ENCODE measurements around the gene CDH2. TPM values are rescaled to one million over a fixed set of nuclear protein-coding genes. Genes with fewer than 3 reads are reported as not detected.

CDH2 gene
- total RNA-seq, 1 experiment from 2014 or later = 106 TPM

DNA sequence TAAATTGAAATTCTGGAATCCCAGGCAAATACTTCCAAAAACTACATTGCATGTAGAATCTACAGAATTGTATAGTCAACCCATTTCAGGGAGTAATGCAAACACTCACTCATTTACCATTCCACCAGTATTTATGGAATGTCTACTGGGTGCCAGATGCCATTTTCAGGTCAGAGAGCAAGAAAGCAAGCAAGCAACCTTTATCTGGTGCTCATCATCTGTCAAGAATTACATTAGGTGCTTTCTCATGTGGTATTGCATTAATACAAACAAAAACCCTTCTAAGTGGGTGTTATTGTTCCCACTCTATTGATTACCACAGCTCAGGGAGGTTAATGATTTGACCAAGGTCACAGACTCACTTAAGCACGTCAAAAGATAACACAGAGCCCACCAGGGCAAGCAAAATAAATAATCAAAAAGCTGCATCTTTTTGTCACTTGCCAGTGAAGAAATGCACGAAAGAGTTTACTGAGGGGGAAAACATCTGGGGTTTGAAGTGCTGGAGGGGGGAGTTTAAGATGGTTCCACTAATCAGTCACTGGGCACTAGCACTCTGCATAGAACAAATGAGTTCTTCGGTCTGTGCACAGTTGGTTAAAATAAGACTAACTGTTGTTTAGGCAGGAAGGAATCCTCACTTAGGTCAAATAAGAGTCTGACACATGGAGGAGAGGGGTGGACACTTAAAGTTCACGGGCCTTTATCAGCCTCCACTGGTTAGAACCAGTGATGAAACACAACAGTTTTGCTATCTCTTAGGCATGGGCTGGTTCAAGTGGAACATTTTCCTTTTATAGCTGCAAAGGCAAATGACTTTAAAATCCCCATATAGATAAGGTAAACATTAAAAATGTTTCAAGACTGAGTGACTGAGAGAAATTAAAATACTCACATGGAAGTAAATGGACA is 208.8 kb downstream of the CDH2 start:
- Histone ChIP-seq H3K27me3 (ENCODE audit: control insufficient read depth, insufficient read depth, low read length) (no peaks in the 10 kb centered on the region), H3K4me3 (ENCODE audit: insufficient read depth, low read depth, low read length) (no peak overlapping the region), H3K36me3 (replicated peaks; ENCODE audit: control insufficient read depth, insufficient read depth, low read length) (no peaks in the 10 kb centered on the region)
- DNase-seq = no peak

DNA sequence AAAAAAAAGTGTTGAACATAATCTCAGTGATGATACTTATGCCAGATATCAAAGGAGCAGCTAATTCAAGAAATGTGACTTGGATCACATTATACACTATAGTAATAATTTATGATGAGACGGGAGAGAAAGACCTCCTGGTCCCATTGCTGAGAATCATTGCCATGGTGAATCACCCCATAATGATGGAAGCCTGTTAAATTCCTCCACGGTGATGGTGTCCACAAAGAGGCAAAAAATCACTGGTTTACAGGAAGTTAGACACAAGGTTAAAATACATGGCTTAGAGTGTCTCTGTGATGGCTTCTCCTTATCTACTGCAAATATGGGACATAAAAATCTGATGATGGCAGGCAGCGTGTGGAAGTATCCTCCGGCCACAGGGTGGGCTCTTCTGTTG is 210.0 kb downstream of the CDH2 start:
- H3K27me3 ChIP-seq (ENCODE audit: control insufficient read depth, insufficient read depth, low read length) = no peaks in the 10 kb centered on the region
- H3K4me3 ChIP-seq (ENCODE audit: insufficient read depth, low read depth, low read length) = no peak overlapping the region
- no peaks in the 10 kb centered on the region for H3K36me3 ChIP-seq (replicated peaks; ENCODE audit: control insufficient read depth, insufficient read depth, low read length)
- no peak for DNase-seq

DNA sequence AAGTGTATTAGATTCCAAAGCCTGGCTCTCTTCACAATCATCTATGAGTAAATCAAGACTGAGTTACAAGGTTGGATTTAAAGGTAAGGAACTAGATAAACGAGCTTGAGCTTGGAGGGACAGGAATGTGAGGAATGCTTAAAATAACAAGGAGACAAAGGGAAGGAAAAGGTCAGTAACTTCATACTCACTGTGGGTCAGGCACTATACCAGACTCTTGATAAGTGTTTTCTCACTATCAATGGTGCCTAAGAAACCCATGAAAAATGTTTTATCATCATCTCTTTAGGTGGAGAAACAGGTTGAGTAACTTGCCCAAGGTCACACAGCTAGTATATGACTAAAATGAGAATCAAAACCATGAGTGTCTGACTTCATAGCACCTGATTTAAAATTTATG is 212.1 kb downstream of the CDH2 start:
- Histone ChIP-seq H3K36me3 (replicated peaks; ENCODE audit: control insufficient read depth, insufficient read depth, low read length) (no peaks in the 10 kb centered on the region), H3K27me3 (ENCODE audit: control insufficient read depth, insufficient read depth, low read length) (no peaks in the 10 kb centered on the region), H3K4me3 (ENCODE audit: insufficient read depth, low read depth, low read length) (no peak overlapping the region)
- peak; percentile 28 for DNase-seq

GRCh38 chr18:27959101-27959500 is 217.8 kb downstream of the CDH2 start:
- DNase-seq = no peak
- Histone ChIP-seq H3K36me3 (replicated peaks; ENCODE audit: control insufficient read depth, insufficient read depth, low read length) (no peaks in the 10 kb centered on the region), H3K27me3 (ENCODE audit: control insufficient read depth, insufficient read depth, low read length) (no peaks in the 10 kb centered on the region), H3K4me3 (ENCODE audit: insufficient read depth, low read depth, low read length) (no peak overlapping the region)

DNA sequence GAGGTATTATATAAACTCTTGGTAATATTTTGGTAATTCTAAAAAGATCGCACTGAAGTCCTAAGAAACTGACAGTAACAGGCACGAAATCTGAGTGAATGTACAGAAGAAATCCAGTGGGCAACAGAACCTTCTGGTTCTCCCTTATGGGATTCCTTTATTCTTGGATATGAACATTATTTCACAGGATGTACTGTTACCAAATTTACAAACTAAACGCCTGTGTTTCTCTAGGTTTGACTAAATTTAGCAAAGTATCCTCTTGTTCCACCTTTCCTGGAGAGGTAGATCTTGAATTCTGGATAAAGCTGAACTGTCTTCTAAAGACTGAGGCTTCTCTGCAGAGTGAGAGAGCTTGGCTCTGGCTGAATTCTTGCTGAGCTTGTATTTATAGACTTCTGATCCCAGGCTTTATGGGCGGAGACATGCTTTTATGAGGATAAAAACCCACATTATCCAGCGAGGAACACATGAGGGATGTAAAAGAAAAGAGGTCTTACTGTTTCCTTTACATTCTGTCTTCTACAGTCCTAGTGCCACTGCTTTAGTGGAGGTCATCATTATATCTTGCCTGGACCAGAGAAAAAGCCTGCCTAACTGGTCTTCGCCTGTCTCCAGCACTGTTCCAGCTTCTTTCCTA is 220.8 kb downstream of the CDH2 start:
- H3K4me3 ChIP-seq (ENCODE audit: insufficient read depth, low read depth, low read length) = no peak overlapping the region
- no peak for DNase-seq
- no peaks in the 10 kb centered on the region for H3K36me3 ChIP-seq (replicated peaks; ENCODE audit: control insufficient read depth, insufficient read depth, low read length)
- no peaks in the 10 kb centered on the region for H3K27me3 ChIP-seq (ENCODE audit: control insufficient read depth, insufficient read depth, low read length)

DNA sequence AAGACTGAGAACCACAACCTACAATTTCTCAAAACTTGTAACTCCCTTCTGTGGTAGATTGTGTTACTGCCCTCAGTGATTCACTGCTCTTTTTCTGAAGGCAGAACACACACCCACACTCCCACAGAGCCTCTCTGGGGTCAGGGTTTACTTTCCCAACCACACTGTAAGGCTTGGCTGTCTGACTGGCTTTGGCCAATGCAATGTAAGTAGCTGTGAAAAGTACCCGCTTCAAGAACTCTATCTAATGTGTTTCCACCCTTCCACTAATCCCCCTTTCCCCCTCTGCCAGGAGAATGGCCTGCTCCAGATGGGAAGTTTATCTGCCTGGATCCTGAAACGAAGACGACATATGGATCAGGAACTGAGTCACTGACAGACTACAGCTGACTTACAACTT is 222.7 kb downstream of the CDH2 start:
- DNase-seq = no peak

DNA sequence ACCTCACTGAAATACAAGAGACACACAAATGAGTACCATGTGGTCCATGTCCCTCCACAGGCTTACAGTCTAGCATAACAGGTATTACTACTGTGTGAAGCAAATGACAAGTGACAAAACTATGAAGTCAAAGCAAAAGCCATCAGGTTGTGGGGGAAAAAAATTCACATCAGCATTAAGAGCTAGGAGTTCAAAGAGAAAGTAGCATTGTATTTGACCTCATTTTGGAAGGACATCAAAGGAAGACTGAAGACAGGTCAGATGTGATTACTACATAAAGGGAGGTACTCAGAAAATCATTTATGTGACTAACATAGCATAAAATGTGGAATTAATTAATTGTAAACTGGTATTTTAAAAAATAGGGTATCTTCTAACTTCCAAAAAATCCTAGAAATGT is 224.2 kb downstream of the CDH2 start:
- no peak overlapping the region for H3K4me3 ChIP-seq (ENCODE audit: insufficient read depth, low read depth, low read length)
- H3K36me3 ChIP-seq (replicated peaks; ENCODE audit: control insufficient read depth, insufficient read depth, low read length) = no peaks in the 10 kb centered on the region
- no peak for DNase-seq
- H3K27me3 ChIP-seq (ENCODE audit: control insufficient read depth, insufficient read depth, low read length) = no peaks in the 10 kb centered on the region

More for the DNA sequence above, 222.7 kb downstream of the CDH2 start:
- H3K27me3 ChIP-seq (ENCODE audit: control insufficient read depth, insufficient read depth, low read length) = no peaks in the 10 kb centered on the region
- no peak overlapping the region for H3K4me3 ChIP-seq (ENCODE audit: insufficient read depth, low read depth, low read length)
- no peaks in the 10 kb centered on the region for H3K36me3 ChIP-seq (replicated peaks; ENCODE audit: control insufficient read depth, insufficient read depth, low read length)

DNA sequence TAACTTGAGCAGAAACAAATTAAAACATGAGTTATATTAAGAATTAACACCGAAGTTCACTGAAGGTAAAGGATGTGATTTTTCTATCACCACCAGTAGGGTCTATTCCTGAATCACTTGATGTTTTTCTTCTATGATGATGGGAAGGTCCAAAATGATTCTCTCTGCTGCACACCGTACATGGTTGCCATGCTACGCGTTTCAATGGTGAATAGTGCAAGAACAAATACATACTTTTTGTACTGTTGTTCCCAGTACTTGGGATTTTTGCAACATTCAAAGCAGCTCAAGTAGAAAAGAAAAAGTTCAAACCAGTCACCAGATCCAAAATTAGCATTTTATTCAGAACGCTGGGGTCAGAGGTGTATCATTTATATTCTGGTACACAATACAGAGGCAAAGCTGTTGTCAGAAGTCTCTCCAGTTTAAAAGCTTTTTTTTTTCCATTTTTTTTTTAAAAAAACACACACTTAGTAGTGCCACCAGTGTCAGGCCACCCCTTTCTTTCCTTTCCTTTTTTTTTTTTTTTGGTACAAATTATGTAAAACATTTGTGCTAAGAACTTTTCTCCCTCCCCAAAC is 226.2 kb downstream of the CDH2 start:
- DNase-seq = no peak
- Histone ChIP-seq H3K27me3 (ENCODE audit: control insufficient read depth, insufficient read depth, low read length) (no peaks in the 10 kb centered on the region), H3K36me3 (replicated peaks; ENCODE audit: control insufficient read depth, insufficient read depth, low read length) (no peaks in the 10 kb centered on the region), H3K4me3 (ENCODE audit: insufficient read depth, low read depth, low read length) (no peak overlapping the region)

DNA sequence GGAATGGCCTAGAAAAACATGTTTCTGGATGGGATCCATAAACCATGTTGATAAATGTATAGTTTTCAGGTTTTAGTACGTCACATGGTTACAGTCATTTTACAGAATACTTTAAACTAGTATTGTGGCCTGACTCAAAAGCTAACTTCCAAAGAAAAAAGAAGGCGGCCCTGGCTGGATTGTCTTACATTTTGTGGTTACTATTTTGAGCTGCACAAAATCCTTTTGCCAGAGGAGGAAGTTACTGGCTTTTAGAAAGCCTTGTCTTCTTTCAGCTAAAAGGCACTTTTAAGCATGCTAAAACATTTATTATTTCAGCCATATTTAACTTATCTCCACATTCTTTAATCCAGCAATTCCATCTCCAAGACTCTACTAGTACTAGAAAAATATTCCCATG is 227.9 kb downstream of the CDH2 start:
- no peaks in the 10 kb centered on the region for H3K36me3 ChIP-seq (replicated peaks; ENCODE audit: control insufficient read depth, insufficient read depth, low read length)
- DNase-seq = no peak

DNA sequence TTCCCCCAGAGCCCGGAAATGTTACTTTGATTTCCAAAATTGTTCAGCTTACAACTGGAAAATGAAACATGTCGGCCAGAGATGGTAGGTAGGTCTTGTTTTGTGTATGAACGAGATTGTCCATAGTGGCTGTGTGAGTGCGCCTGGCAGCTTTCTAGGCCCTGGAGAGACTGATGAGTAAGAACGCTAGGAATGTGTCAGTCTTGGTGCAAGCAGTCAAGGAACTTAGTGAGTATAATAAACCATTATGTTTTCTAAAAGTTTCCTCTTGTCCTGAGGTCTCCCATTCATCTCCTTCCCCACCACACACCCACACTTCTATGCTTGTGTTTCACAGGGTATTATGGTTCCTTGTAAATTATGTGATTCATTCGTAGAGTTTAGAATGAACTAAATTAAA is 234.2 kb downstream of the CDH2 start:
- no peak for DNase-seq
- no peaks in the 10 kb centered on the region for H3K36me3 ChIP-seq (replicated peaks; ENCODE audit: control insufficient read depth, insufficient read depth, low read length)
- no peaks in the 10 kb centered on the region for H3K27me3 ChIP-seq (ENCODE audit: control insufficient read depth, insufficient read depth, low read length)
- no peak overlapping the region for H3K4me3 ChIP-seq (ENCODE audit: insufficient read depth, low read depth, low read length)

More for the DNA sequence above, 227.9 kb downstream of the CDH2 start:
- Histone ChIP-seq H3K4me3 (ENCODE audit: insufficient read depth, low read depth, low read length) (no peak overlapping the region), H3K27me3 (ENCODE audit: control insufficient read depth, insufficient read depth, low read length) (no peaks in the 10 kb centered on the region)

GRCh38 chr18:27931535-27931934 is 245.4 kb downstream of the CDH2 start:
- H3K36me3 ChIP-seq (replicated peaks; ENCODE audit: control insufficient read depth, insufficient read depth, low read length) = no peaks in the 10 kb centered on the region
- no peak overlapping the region for H3K4me3 ChIP-seq (ENCODE audit: insufficient read depth, low read depth, low read length)
- DNase-seq = no peak
- no peaks in the 10 kb centered on the region for H3K27me3 ChIP-seq (ENCODE audit: control insufficient read depth, insufficient read depth, low read length)

DNA sequence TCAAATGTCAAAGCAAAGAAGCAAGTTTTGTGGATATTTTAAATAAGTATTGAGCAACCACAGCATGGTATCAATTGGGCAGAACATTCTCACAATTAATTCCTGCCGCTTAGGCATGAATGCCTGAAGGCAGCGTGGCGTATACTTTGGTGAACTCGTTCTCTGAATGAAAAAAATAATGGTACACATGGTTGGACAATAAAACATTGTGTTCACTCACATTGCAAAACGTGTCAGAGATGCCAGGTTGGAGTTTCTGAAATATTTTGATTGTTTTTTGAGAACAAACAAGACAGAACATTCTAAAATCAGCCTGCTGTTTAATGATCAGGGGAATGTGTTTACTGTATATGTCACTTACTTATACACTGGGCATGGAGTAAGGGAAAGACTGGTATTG is 254.2 kb downstream of the CDH2 start:
- Histone ChIP-seq H3K36me3 (replicated peaks; ENCODE audit: control insufficient read depth, insufficient read depth, low read length) (no peaks in the 10 kb centered on the region), H3K4me3 (ENCODE audit: insufficient read depth, low read depth, low read length) (no peak overlapping the region), H3K27me3 (ENCODE audit: control insufficient read depth, insufficient read depth, low read length) (no peaks in the 10 kb centered on the region)
- DNase-seq = no peak

- H3K27me3 ChIP-seq (ENCODE audit: control insufficient read depth, insufficient read depth, low read length) = no peaks in the 10 kb centered on the region
- H3K4me3 ChIP-seq (ENCODE audit: insufficient read depth, low read depth, low read length) = no peak overlapping the region
- DNase-seq = no peak
- no peaks in the 10 kb centered on the region for H3K36me3 ChIP-seq (replicated peaks; ENCODE audit: control insufficient read depth, insufficient read depth, low read length)
Measured at GRCh38 chr18:27921904-27922751, 254.8 kb downstream of the CDH2 start.

DNA sequence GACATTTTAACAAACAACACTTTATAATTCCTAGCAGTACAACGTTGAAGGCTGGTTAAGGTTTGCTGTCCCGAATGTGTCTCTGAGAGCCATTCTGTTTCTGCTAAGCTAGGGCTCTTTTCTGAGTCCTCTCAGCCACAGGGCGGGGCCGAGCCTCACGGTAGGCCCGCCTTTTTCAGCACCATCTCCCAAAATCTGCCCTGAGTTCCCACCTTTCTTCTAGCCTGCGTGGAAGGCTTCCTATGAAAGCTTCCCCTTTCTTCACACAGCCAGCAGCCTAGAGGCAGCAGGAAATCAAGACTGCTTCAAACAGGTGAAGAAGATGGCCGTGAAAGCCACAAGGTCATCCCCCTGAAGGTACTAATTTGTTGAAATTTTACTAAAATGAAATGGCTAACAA is 255.5 kb downstream of the CDH2 start:
- H3K4me3 ChIP-seq (ENCODE audit: insufficient read depth, low read depth, low read length) = no peak overlapping the region
- no peaks in the 10 kb centered on the region for H3K36me3 ChIP-seq (replicated peaks; ENCODE audit: control insufficient read depth, insufficient read depth, low read length)
- no peaks in the 10 kb centered on the region for H3K27me3 ChIP-seq (ENCODE audit: control insufficient read depth, insufficient read depth, low read length)
- peak; percentile 4 for DNase-seq

Measured in H7 (cell line).